Natural killer cell (primary cell): ENCODE data around the gene PRRG1. TPM values are rescaled to one million over a fixed set of nuclear protein-coding genes. Genes with fewer than 3 reads are reported as not detected.

Source experiments
- ATAC-seq, 3 donors: fragments of 150-1000 bp in 2 of 3; fragments of 200-7000 bp in 1 of 3; cut with Tn5 transposase; 1 replicate in 1 of 3; 2 replicates in 2 of 3; pipeline ENCODE4 v1.10.0; 2021; ENCODE audit warnings: mild to moderate bottlenecking in 2 of 3, moderate library complexity in 2 of 3
- DNase-seq, 2 donors: peaks; one replicate each; pipeline versions ENCODE4 v3.0.0 to v3.0.0-alpha.2; 2013 to 2021; ENCODE audit warnings: mixed read lengths in 1 of 2
- H3K27ac ChIP-seq: one replicate; pipeline ENCODE4 v1.5.1; 2013; ENCODE audit warnings: mild to moderate bottlenecking, low read length
- H3K27me3 ChIP-seq: one replicate; pipeline ENCODE4 v1.6.1; 2013; ENCODE audit warnings: low read length; ENCODE audit not compliant: control insufficient read depth, insufficient read depth
- H3K36me3 ChIP-seq: one replicate; pipeline ENCODE4 v1.6.1; 2013; ENCODE audit warnings: low read length; ENCODE audit not compliant: control insufficient read depth, insufficient read depth
- H3K4me1 ChIP-seq: one replicate; pipeline ENCODE4 v1.6.1; 2013; ENCODE audit warnings: low read length; ENCODE audit not compliant: control insufficient read depth, insufficient read depth
- H3K4me3 ChIP-seq: one replicate; pipeline ENCODE4 v1.5.1; 2013; ENCODE audit warnings: low read length
- H3K9me3 ChIP-seq: one replicate; pipeline ENCODE4 v1.6.1; 2013; ENCODE audit warnings: low read length; ENCODE audit not compliant: control insufficient read depth, insufficient read depth
- H3K27ac Mint-ChIP-seq, 2 donors: one replicate each; pipeline ENCODE4 v1.8.0; 2022; ENCODE audit warnings: mild to moderate bottlenecking in 2 of 2, mixed read lengths in 2 of 2, moderate library complexity in 1 of 2
- H3K27me3 Mint-ChIP-seq, 2 donors: one replicate each; pipeline ENCODE4 v1.8.0; 2022; ENCODE audit warnings: low read depth in 2 of 2, mixed read lengths in 2 of 2
- H3K36me3 Mint-ChIP-seq: one replicate; pipeline ENCODE4 v1.8.0; 2022; ENCODE audit warnings: mixed read lengths
- H3K4me1 Mint-ChIP-seq, 2 donors: one replicate each; pipeline ENCODE4 v1.8.0; 2022; ENCODE audit warnings: mixed read lengths in 2 of 2
- H3K4me3 Mint-ChIP-seq: one replicate; pipeline ENCODE4 v1.8.0; 2022; ENCODE audit warnings: mild to moderate bottlenecking, moderate library complexity, mixed read lengths
- H3K9me3 Mint-ChIP-seq, 2 donors: one replicate each; pipeline ENCODE4 v1.8.0; 2022; ENCODE audit warnings: mixed read lengths in 2 of 2
- WGBS: methylation state at CpG from one replicate; pipeline ENCODE4 v1.1.7; 2013; ENCODE audit warnings: missing lambda C conversion rate; ENCODE audit not compliant: insufficient coverage; 5-methylcytosine and 5-hydroxymethylcytosine counted together
- intact Hi-C: fragments of 100-400 bp; cut with micrococcal nuclease; formaldehyde crosslinking; loops from one replicate; pipeline ENCODE4 v1.14.2; 2022
- total RNA-seq, 4 donors: library from RNA; stranded (reverse); fragments of 120-200 nt in 1 of 4; gene quantifications; one replicate each; pipeline versions ENCODE4 v1.2.3 to v1.2.4, GENCODE V29; 2013 to 2022
- TF ChIP-seq, protein P1 (sequence below): fragments of 200-600 bp; IDR thresholded peaks from one replicate; pipeline ENCODE4 v1.8.0; 2022; ENCODE audit warnings: antibody characterized with exemption

PRRG1 gene
- total RNA-seq, 3 donors from 2014 or later (not counting 1 experiment from before 2014, with no cell fraction given), result not detected

DNA sequence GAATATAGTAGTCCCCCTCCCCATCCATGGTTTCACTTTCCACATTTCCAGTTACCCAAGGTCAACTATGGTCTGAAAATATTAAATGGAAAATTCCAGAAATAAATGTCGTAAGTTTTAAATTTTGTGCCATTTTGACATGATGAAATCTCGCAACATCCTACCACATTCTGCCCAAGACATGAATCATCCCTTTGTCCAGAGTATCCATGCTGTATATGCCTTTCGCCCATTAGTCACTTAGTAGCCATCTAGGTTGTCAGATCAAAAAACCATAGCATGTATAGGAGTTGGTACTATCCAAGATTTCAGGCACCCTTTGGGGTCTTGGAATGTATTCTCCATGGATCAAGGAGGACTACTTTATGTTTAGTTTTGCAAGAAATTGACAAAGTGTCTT is 8.3 kb downstream of the PRRG1 start:
- Histone ChIP-seq H3K36me3 (no peaks in the 10 kb centered on the region), H3K27me3 (no peaks in the 10 kb centered on the region), H3K4me1 (no peaks in the 10 kb centered on the region), H3K27ac (no peak overlapping the region), H3K4me3 (no peak overlapping the region), H3K9me3 (no peaks in the 10 kb centered on the region)
- Mint-ChIP-seq H3K4me3 (no peak overlapping the region), H3K27me3 (peaks cover 0 to 2% of the 10 kb centered on the region in 2 donors), H3K27ac (no peak overlapping the region), H3K4me1 (no peaks in the 10 kb centered on the region), H3K36me3 (no peaks in the 10 kb centered on the region), H3K9me3 (no peaks in the 10 kb centered on the region)
- intact Hi-C loops, result no loop called here
- TF ChIP-seq, protein P1, sequence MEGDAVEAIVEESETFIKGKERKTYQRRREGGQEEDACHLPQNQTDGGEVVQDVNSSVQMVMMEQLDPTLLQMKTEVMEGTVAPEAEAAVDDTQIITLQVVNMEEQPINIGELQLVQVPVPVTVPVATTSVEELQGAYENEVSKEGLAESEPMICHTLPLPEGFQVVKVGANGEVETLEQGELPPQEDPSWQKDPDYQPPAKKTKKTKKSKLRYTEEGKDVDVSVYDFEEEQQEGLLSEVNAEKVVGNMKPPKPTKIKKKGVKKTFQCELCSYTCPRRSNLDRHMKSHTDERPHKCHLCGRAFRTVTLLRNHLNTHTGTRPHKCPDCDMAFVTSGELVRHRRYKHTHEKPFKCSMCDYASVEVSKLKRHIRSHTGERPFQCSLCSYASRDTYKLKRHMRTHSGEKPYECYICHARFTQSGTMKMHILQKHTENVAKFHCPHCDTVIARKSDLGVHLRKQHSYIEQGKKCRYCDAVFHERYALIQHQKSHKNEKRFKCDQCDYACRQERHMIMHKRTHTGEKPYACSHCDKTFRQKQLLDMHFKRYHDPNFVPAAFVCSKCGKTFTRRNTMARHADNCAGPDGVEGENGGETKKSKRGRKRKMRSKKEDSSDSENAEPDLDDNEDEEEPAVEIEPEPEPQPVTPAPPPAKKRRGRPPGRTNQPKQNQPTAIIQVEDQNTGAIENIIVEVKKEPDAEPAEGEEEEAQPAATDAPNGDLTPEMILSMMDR, result no peak
- WGBS, result 92% methylated on average over 2 of the region's 3 CpGs
- no peak for DNase-seq
- no peak for ATAC-seq

DNA sequence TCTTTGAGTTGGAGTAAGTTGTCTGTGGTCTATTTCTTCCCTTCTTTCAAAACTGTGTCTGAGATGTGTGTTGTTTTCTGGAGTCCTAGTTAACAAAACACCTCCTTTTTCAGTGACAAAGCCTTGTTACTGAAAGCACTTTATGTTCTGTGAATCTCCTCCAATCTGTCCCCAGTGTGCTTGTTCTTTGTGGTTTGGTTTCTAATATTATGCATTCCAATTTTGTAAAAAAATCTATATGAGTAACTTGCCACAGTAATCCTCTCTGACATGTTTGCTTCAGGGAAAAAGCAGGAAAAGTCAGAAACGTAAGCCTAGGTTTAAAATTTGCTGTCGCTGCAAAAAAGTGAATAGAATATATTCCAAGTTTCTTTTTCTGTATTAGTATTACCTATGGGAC is 12.4 kb downstream of the PRRG1 start:
- H3K27ac Mint-ChIP-seq, result no peak overlapping the region
- Histone ChIP-seq H3K9me3 (no peaks in the 10 kb centered on the region), H3K4me1 (no peaks in the 10 kb centered on the region), H3K36me3 (no peaks in the 10 kb centered on the region), H3K27ac (no peak overlapping the region), H3K4me3 (no peak overlapping the region), H3K27me3 (no peaks in the 10 kb centered on the region)
- H3K36me3 Mint-ChIP-seq, result no peaks in the 10 kb centered on the region
- no peak for DNase-seq
- H3K9me3 Mint-ChIP-seq, result no peaks in the 10 kb centered on the region
- no peak for ATAC-seq
- TF ChIP-seq, protein P1, result no peak
- H3K4me3 Mint-ChIP-seq, result no peak overlapping the region
- no peaks in the 10 kb centered on the region for H3K4me1 Mint-ChIP-seq
- H3K27me3 Mint-ChIP-seq, result no peaks in the 10 kb centered on the region
- intact Hi-C loops, result no loop called here
- WGBS, result no CpG with 5 or more reads among the region's 2 CpGs

DNA sequence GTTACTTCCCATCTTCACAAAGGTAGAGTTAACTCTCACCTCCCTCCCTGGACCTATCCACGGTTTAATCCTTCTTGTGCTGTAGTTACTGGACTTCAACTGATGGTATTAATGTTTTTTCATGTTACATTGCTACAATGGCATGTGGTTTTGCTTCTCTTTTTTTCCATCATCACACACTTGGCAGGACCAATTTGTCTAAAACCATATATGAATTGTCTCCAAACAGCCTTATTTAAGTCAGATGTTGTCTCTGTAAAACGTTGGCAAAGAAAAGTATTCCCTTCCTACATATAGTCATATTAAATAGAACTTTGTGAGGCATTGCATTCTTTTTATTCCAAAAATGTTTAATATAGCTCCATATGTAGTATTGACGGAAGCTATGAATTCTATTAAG is 15.5 kb downstream of the PRRG1 start:
- H3K27ac Mint-ChIP-seq, result no peak overlapping the region
- no peaks in the 10 kb centered on the region for H3K4me1 Mint-ChIP-seq
- H3K4me1 ChIP-seq, result no peaks in the 10 kb centered on the region
- no peaks in the 10 kb centered on the region for H3K36me3 ChIP-seq
- intact Hi-C loops, result no loop called here
- H3K9me3 ChIP-seq, result no peaks in the 10 kb centered on the region
- no peak overlapping the region for H3K27ac ChIP-seq
- DNase-seq (no peak), ATAC-seq (no peak)
- no peaks in the 10 kb centered on the region for H3K36me3 Mint-ChIP-seq
- peaks cover 0 to 7% of the 10 kb centered on the region in 2 donors for H3K27me3 Mint-ChIP-seq
- peaks cover 2 to 3% of the 10 kb centered on the region in 2 donors for H3K9me3 Mint-ChIP-seq
- H3K4me3 Mint-ChIP-seq, result no peak overlapping the region
- WGBS, result 100% methylated on average over 1 of the region's 3 CpGs
- no peaks in the 10 kb centered on the region for H3K27me3 ChIP-seq
- no peak overlapping the region for H3K4me3 ChIP-seq
- TF ChIP-seq, protein P1, result no peak

DNA sequence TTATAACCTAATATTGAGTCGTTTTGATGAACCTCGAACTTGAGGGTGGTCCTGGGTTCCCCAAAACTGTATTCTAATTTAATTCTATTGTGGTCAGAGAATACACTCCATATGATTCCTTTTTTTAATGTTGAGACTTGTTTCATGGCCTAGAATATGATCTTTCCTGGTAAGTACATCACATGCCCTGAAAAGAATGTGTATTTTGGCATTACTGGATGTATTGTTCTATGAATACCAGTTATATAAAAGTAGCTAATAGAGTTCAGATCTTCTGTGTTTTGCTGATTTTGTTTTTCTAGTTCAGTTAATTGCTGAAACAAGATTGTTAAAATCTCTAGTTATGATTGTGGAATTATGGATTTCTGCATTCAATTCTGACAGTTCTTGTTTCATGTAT is 18.8 kb downstream of the PRRG1 start:
- intact Hi-C loops, result no loop called here
- Histone ChIP-seq H3K4me3 (no peak overlapping the region), H3K4me1 (no peaks in the 10 kb centered on the region), H3K9me3 (no peaks in the 10 kb centered on the region), H3K36me3 (no peaks in the 10 kb centered on the region), H3K27me3 (no peaks in the 10 kb centered on the region), H3K27ac (no peak overlapping the region)
- Mint-ChIP-seq H3K9me3 (peaks cover 3 to 4% of the 10 kb centered on the region in 2 donors), H3K36me3 (no peaks in the 10 kb centered on the region), H3K27ac (no peak overlapping the region), H3K27me3 (peaks cover 0 to 7% of the 10 kb centered on the region in 2 donors), H3K4me3 (no peak overlapping the region), H3K4me1 (no peaks in the 10 kb centered on the region)
- WGBS, result no CpG with 5 or more reads among the region's 2 CpGs
- TF ChIP-seq, protein P1, result no peak
- ATAC-seq (no peak), DNase-seq (no peak)
